ENCODE results near the gene ZMYND11.

Gene ZMYND11

DNA sequence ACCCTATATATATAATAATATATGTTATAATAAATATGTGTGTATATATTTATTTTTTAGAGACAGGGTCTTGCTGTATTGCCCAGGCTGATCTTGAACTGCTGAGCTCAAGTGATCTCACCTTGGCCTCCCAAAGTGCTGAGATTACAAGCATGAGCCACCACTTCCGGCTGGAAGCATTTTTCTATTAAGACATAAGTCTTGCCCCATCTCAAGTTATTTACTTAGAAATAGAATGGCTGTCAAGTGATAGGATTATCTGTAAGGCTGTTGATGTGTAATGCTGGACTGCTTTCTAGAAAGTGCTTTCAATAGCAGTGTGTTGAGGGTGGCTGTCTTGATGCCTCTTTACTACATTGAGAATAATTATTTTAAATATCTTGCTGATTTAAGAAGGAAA is 65.2 kb downstream of the ZMYND11 start:
- H3K27ac ChIP-seq = no peak overlapping the region
- TF ChIP-seq, protein P1, sequence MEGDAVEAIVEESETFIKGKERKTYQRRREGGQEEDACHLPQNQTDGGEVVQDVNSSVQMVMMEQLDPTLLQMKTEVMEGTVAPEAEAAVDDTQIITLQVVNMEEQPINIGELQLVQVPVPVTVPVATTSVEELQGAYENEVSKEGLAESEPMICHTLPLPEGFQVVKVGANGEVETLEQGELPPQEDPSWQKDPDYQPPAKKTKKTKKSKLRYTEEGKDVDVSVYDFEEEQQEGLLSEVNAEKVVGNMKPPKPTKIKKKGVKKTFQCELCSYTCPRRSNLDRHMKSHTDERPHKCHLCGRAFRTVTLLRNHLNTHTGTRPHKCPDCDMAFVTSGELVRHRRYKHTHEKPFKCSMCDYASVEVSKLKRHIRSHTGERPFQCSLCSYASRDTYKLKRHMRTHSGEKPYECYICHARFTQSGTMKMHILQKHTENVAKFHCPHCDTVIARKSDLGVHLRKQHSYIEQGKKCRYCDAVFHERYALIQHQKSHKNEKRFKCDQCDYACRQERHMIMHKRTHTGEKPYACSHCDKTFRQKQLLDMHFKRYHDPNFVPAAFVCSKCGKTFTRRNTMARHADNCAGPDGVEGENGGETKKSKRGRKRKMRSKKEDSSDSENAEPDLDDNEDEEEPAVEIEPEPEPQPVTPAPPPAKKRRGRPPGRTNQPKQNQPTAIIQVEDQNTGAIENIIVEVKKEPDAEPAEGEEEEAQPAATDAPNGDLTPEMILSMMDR (conservative IDR thresholded peaks at IDR 0.05) = no peak

DNA sequence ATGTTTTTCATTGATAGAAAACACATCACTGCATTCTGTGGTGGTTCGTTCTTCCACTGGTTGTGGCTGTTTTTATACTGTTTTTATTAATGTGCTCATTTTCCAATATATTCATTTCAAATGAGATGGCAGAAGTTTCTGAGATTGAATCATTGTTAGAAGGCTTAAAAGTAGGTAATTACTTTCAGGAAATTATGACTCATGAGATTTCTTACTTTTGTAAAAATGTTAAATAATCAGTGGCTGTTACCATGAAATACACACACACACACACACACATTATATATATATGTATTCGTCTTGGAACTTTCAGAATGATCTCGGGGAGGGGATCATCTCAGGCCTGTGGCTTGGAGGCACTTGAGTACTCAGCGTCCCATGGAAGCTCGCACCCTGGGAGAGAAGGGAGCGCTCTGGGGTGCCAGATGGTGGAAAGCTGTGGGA is 66.1 kb downstream of the ZMYND11 start:
- TF ChIP-seq, protein P1 (conservative IDR thresholded peaks at IDR 0.05) = no peak
- H3K27ac ChIP-seq = no peak overlapping the region

DNA sequence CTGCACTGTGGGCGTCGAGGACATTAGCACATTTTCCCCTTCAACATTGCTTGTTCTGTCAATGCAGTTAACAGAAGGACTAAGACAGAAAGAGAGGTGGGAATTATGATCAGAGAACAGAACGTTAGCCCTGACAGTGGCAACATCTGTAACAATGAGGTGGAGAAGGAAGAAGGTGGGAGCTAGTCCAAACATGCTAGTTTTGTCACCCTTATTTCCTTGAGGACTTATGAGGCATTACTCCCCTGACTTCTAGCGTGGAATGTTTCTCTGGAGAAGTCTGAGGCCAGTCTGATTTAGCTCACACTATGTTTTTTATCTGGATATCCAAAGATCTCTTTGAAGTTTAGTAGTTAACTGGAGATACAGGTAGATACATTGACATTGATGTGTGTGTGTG is 73.4 kb downstream of the ZMYND11 start:
- TF ChIP-seq, protein P1 (conservative IDR thresholded peaks at IDR 0.05) = no peak
- no peak overlapping the region for H3K27ac ChIP-seq

DNA sequence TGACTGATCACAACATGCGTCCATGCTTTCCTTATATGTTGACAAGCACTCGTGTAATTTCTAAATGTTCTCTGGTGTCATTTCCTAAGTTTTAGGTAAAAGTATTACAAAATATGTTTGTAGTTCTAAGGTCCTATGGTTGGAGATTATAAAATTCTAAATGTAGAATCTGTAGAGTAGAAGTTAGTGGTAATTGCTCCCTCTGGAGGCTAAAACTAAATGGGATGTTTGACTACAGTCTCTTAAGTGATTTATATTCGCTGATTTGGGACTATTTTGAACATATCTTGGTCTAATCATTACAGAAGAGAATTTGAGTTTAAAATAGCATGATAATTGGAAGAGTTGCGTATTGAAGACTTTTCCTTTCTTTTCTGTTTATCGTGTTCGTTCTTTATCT is 74.1 kb downstream of the ZMYND11 start:
- TF ChIP-seq, protein P1 (conservative IDR thresholded peaks at IDR 0.05) = peak; percentile 66
- H3K27ac ChIP-seq = no peak overlapping the region

DNA sequence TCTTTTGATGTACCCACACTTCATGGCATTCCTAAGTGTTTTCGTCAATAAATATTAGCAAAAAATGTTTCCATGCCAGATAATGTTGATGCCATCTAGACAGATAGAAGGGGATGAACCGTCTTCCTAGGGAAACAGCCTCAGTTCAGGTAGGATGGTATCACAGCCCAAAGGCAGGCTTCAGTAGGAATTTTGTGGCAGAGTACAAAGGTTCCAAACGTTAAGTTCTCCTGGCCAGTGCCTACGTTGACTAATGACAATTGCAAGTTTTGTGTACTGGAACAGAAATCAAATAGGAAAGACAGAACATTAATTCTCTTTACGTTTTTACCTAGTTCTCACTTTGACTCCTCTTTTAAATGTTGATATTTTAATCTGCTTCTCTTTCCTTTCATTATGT is 75.0 kb downstream of the ZMYND11 start:
- H3K27ac ChIP-seq = no peak overlapping the region
- TF ChIP-seq, protein P1 (conservative IDR thresholded peaks at IDR 0.05) = no peak

DNA sequence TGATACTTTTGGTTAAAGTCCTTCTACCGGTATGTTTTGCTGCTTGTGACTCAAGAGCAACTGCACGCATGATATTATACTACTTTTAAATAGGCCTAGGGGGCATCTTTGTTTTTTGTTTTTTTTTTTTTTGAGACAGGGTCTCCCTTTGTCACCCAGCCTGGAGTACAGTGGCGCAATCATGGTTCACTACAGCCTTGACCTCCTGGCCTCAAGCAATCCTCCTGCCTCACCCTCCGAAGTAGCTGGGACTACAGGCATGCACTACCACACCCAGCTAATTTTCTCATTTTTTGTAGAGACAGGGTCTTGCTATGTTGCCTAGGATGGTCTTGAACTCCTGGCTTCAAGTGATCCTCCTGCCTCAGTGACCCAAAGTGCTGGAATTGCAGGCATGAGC is 80.2 kb downstream of the ZMYND11 start:
- TF ChIP-seq, protein P1 (conservative IDR thresholded peaks at IDR 0.05) = no peak
- H3K27ac ChIP-seq = no peak overlapping the region

DNA sequence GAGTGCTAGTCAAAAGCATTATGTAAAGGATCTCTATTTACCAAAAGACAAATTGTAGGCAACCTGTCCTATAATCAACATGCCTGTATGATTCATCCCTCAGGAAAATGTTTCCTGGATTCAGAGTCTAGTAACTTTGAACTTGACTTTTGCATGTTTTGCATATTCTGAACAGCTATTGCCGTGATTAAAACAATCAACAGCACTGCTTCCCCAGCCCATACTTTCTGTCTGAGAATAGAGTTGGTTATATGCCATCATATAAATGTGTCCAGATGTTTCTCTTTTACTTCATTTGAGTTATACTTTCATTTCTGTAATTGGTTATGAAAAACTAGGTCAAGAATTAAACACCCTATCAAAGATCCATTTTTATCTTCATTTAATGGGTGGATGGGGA is 83.5 kb downstream of the ZMYND11 start:
- no peak overlapping the region for H3K27ac ChIP-seq
- TF ChIP-seq, protein P1 (conservative IDR thresholded peaks at IDR 0.05) = no peak

Data from VCaP (cell line).